Measurements from ENCODE around the gene MPIG6B.
A peak's percentile ranks its signal among the peaks of the same experiment; 100 is the strongest.

MPIG6B gene

GRCh38 chr6:31752739-31753319 lies 29.7 kb downstream of the MPIG6B start:
- peak overlapping the region; percentile 14; the same call in 1 of the 2 replicates for H3K27ac ChIP-seq
- TF ChIP-seq ZFX (IDR thresholded peaks at IDR 0.05; ENCODE audit: borderline replicate concordance) (no peak), CTCF (IDR thresholded peaks at IDR 0.05) (no peak)

- no peak for TF ChIP-seq CTCF (IDR thresholded peaks at IDR 0.05)
- TF ChIP-seq ZFX (IDR thresholded peaks at IDR 0.05; ENCODE audit: borderline replicate concordance), result no peak
- no peak overlapping the region for H3K27ac ChIP-seq
Observed at GRCh38 chr6:31758281-31758680, 35.1 kb downstream of the MPIG6B start.

GRCh38 chr6:31760790-31761189 lies 37.6 kb downstream of the MPIG6B start:
- no peak overlapping the region for H3K27ac ChIP-seq
- TF ChIP-seq ZFX (IDR thresholded peaks at IDR 0.05; ENCODE audit: borderline replicate concordance) (no peak), CTCF (IDR thresholded peaks at IDR 0.05) (no peak)

GRCh38 chr6:31761343-31761742 lies 38.2 kb downstream of the MPIG6B start:
- TF ChIP-seq CTCF (IDR thresholded peaks at IDR 0.05), result no peak
- TF ChIP-seq ZFX (IDR thresholded peaks at IDR 0.05; ENCODE audit: borderline replicate concordance), result no peak
- no peak overlapping the region for H3K27ac ChIP-seq

- H3K27ac ChIP-seq, result peak within 1 kb of the TSS; percentile 23; the same call in 1 of the 2 replicates
- TF ChIP-seq CTCF (IDR thresholded peaks at IDR 0.05) (no peak), ZFX (IDR thresholded peaks at IDR 0.05; ENCODE audit: borderline replicate concordance) (no peak)
Observed at GRCh38 chr6:31762356-31762755, 39.2 kb downstream of the MPIG6B start, which contains the start of gene SAPCD1. TSS of gene SAPCD1 (plus strand) at chr6:31762656. CDS start at chr6:31763055, 399 bp downstream.

- peak overlapping the region; percentile 23; the same call in 1 of the 2 replicates for H3K27ac ChIP-seq
- TF ChIP-seq ZFX (IDR thresholded peaks at IDR 0.05; ENCODE audit: borderline replicate concordance) (no peak), CTCF (IDR thresholded peaks at IDR 0.05) (no peak)
Observed at GRCh38 chr6:31762878-31763618, 39.9 kb downstream of the MPIG6B start.

GRCh38 chr6:31763619-31763940 lies 40.4 kb downstream of the MPIG6B start:
- H3K27ac ChIP-seq, result peak overlapping the region; percentile 23; the same call in 1 of the 2 replicates
- TF ChIP-seq CTCF (IDR thresholded peaks at IDR 0.05) (no peak), ZFX (IDR thresholded peaks at IDR 0.05; ENCODE audit: borderline replicate concordance) (no peak)

Data from 22Rv1 (cell line).